Neuronal stem cell (in vitro differentiated cells): ENCODE results near the gene PLVAP.

ENCODE experiments used
- DNase-seq: peaks from one replicate; pipeline ENCODE4 v3.0.0-alpha.2; 2013; ENCODE audit warnings: low spot score
- H2AFZ ChIP-seq: one replicate; pipeline ENCODE4 v1.6.1; 2013; ENCODE audit warnings: mild to moderate bottlenecking, low read length, inconsistent platforms
- H2AK5ac ChIP-seq: 2 replicates; pipeline ENCODE4 v1.6.1; 2013; ENCODE audit warnings: low read depth, mild to moderate bottlenecking, inconsistent platforms, low read length, moderate library complexity, mixed read lengths
- H2BK120ac ChIP-seq: 2 replicates; pipeline ENCODE4 v1.6.1; 2013; ENCODE audit warnings: low read depth, mild to moderate bottlenecking, inconsistent platforms, low read length, moderate library complexity, mixed read lengths
- H2BK12ac ChIP-seq: one replicate; pipeline ENCODE4 v1.6.1; 2013; ENCODE audit warnings: low read length, inconsistent platforms
- H2BK15ac ChIP-seq: 2 replicates; pipeline ENCODE4 v1.6.1; 2013; ENCODE audit warnings: mild to moderate bottlenecking, low read length, inconsistent platforms, mixed read lengths
- H2BK5ac ChIP-seq: one replicate; pipeline ENCODE4 v1.6.1; 2013; ENCODE audit warnings: inconsistent platforms, mild to moderate bottlenecking, low read length, moderate library complexity
- H3K14ac ChIP-seq: one replicate; pipeline ENCODE4 v1.6.1; 2013; ENCODE audit warnings: low read length, inconsistent platforms
- H3K18ac ChIP-seq: 2 replicates; pipeline ENCODE4 v1.6.1; 2013; ENCODE audit warnings: low read length, inconsistent platforms
- H3K23ac ChIP-seq: 2 replicates; pipeline ENCODE4 v1.6.1; 2013; ENCODE audit warnings: low read depth, mild to moderate bottlenecking, mixed read lengths, low read length, inconsistent platforms; ENCODE audit not compliant: poor library complexity
- H3K27ac ChIP-seq: replicated peaks from 3 replicates; pipeline ENCODE4 v1.5.1; 2013; ENCODE audit warnings: low read length, inconsistent platforms
- H3K27me3 ChIP-seq, 3 experiments: 2 replicates each; pipeline ENCODE4 v1.6.1; 2013; ENCODE audit warnings: low read length in 3 of 3, mild to moderate bottlenecking in 2 of 3, inconsistent platforms in 1 of 3, low read depth in 1 of 3, mixed read lengths in 1 of 3, moderate library complexity in 1 of 3; ENCODE audit not compliant: control insufficient read depth in 3 of 3, insufficient read depth in 3 of 3
- H3K36me3 ChIP-seq, 2 donors: replicated peaks in 1 of 2; 2 replicates each; pipeline ENCODE4 v1.6.1; 2013; ENCODE audit warnings: low read length in 2 of 2; ENCODE audit not compliant: control insufficient read depth in 2 of 2, insufficient read depth in 2 of 2
- H3K4ac ChIP-seq: 2 replicates; pipeline ENCODE4 v1.6.1; 2013; ENCODE audit warnings: inconsistent platforms, mild to moderate bottlenecking, low read length, moderate library complexity
- H3K4me1 ChIP-seq, 2 donors: 1 replicate in 1 of 2; 2 replicates in 1 of 2; pipeline ENCODE4 v1.6.1; 2013; ENCODE audit warnings: low read length in 2 of 2, low read depth in 1 of 2; ENCODE audit not compliant: control insufficient read depth in 2 of 2, insufficient read depth in 1 of 2
- H3K4me2 ChIP-seq: one replicate; pipeline ENCODE4 v1.6.1; 2013; ENCODE audit warnings: mild to moderate bottlenecking, low read length, inconsistent platforms; ENCODE audit not compliant: insufficient read depth, poor library complexity, severe bottlenecking
- H3K4me3 ChIP-seq, 2 donors: 2 replicates each; pipeline ENCODE4 v1.5.1; 2013; ENCODE audit warnings: low read length in 2 of 2, mild to moderate bottlenecking in 2 of 2, inconsistent platforms in 1 of 2, moderate library complexity in 1 of 2
- H3K79me1 ChIP-seq: one replicate; pipeline ENCODE4 v1.6.1; 2013; ENCODE audit warnings: low read depth, mild to moderate bottlenecking, inconsistent platforms, low read length, moderate library complexity
- H3K9ac ChIP-seq: one replicate; pipeline ENCODE4 v1.6.1; 2013; ENCODE audit warnings: mild to moderate bottlenecking, low read depth, low read length, inconsistent platforms; ENCODE audit not compliant: poor library complexity
- H3K9me3 ChIP-seq, 2 donors: replicated peaks in 1 of 2; 2 replicates each; pipeline versions ENCODE3 to v1.6.1; 2013; ENCODE audit warnings: low read length in 2 of 2, mild to moderate bottlenecking in 2 of 2, inconsistent platforms in 1 of 2, low read depth in 1 of 2, mixed read lengths in 1 of 2, moderate library complexity in 1 of 2; ENCODE audit not compliant: control insufficient read depth in 2 of 2, insufficient read depth in 1 of 2
- H4K8ac ChIP-seq: one replicate; pipeline ENCODE4 v1.6.1; 2013; ENCODE audit warnings: low read depth, mild to moderate bottlenecking, inconsistent platforms, low read length, moderate library complexity
- H4K91ac ChIP-seq: one replicate; pipeline ENCODE4 v1.6.1; 2013; ENCODE audit warnings: low read length, low read depth, mild to moderate bottlenecking, inconsistent platforms; ENCODE audit not compliant: poor library complexity
- WGBS, 2 donors: extraction: QIAGEN DNeasy Blood & Tissue Kit; methylation state at CpG; one replicate each; pipeline ENCODE4 v1.1.7; 2013; ENCODE audit warnings: missing lambda C conversion rate in 2 of 2, mixed read lengths in 1 of 2; ENCODE audit not compliant: insufficient read length in 2 of 2, insufficient replicate concordance in 1 of 2; ENCODE audit errors: extremely low coverage in 2 of 2; 5-methylcytosine and 5-hydroxymethylcytosine counted together

PLVAP gene

GRCh38 chr19:17347877-17348276 is 29.3 kb downstream of the PLVAP start:
- H2BK120ac ChIP-seq: no peak overlapping the region
- no peak overlapping the region for H3K4me3 ChIP-seq
- DNase-seq: no peak

GRCh38 chr19:17347361-17347760 is 29.8 kb downstream of the PLVAP start:
- no peak overlapping the region for H3K23ac ChIP-seq
- no peak overlapping the region for H4K8ac ChIP-seq
- H3K9me3 ChIP-seq: no peaks in the 10 kb centered on the region
- H3K27me3 ChIP-seq: no peaks in the 10 kb centered on the region
- H3K4me2 ChIP-seq: no peak overlapping the region
- no peak overlapping the region for H2BK15ac ChIP-seq
- no peak overlapping the region for H2AFZ ChIP-seq
- no peak overlapping the region for H2BK12ac ChIP-seq
- peaks cover 2 to 4% of the 10 kb centered on the region in 2 donors for H3K4me1 ChIP-seq
- DNase-seq: no peak
- no peaks in the 10 kb centered on the region for H3K79me1 ChIP-seq
- H3K4ac ChIP-seq: no peak overlapping the region
- peak overlapping the region; percentile 36 for H2AK5ac ChIP-seq
- H3K9ac ChIP-seq: no peak overlapping the region
- no peak overlapping the region for H3K4me3 ChIP-seq
- no peak overlapping the region for H2BK120ac ChIP-seq
- peaks cover 0 to 6% of the 10 kb centered on the region in 2 donors for H3K36me3 ChIP-seq
- H4K91ac ChIP-seq: no peak overlapping the region
- no peak overlapping the region for H3K14ac ChIP-seq
- H3K27ac ChIP-seq: no peak overlapping the region
- H2BK5ac ChIP-seq: no peak overlapping the region
- WGBS, 2 donors: no CpG with 5 or more reads among the region's 6 CpGs
- H3K18ac ChIP-seq: no peak overlapping the region

More at GRCh38 chr19:17347877-17348276, 29.3 kb downstream of the PLVAP start:
- Histone ChIP-seq H3K9me3 (no peaks in the 10 kb centered on the region), H3K14ac (no peak overlapping the region), H3K4me1 (peaks cover 2 to 4% of the 10 kb centered on the region in 2 donors), H4K91ac (no peak overlapping the region), H2BK12ac (no peak overlapping the region), H2AK5ac (no peak overlapping the region), H4K8ac (no peak overlapping the region), H3K4me2 (no peak overlapping the region), H3K27ac (no peak overlapping the region), H3K36me3 (peaks cover 0 to 3% of the 10 kb centered on the region in 2 donors), H3K79me1 (no peaks in the 10 kb centered on the region), H3K18ac (no peak overlapping the region), H3K4ac (no peak overlapping the region), H3K9ac (no peak overlapping the region), H3K23ac (no peak overlapping the region), H2BK15ac (no peak overlapping the region), H2AFZ (no peak overlapping the region), H2BK5ac (no peak overlapping the region), H3K27me3 (no peaks in the 10 kb centered on the region)
- no CpG with 5 or more reads among the region's 2 CpGs for WGBS, 2 donors

- no CpG with 5 or more reads among the region's 24 CpGs for WGBS, 2 donors
- H2BK120ac ChIP-seq: no peak overlapping the region
- H3K4me1 ChIP-seq: peaks cover 2 to 4% of the 10 kb centered on the region in 2 donors
- H4K91ac ChIP-seq: no peak overlapping the region
- H3K4me3 ChIP-seq: no peak overlapping the region
- no peaks in the 10 kb centered on the region for H3K9me3 ChIP-seq
- no peak overlapping the region for H3K14ac ChIP-seq
- H3K27ac ChIP-seq: no peak overlapping the region
- H2BK12ac ChIP-seq: no peak overlapping the region
- H3K23ac ChIP-seq: no peak overlapping the region
- H2AFZ ChIP-seq: peak overlapping the region; percentile 32
- H2BK5ac ChIP-seq: no peak overlapping the region
- no peak overlapping the region for H2BK15ac ChIP-seq
- DNase-seq: peak; percentile 66
- H3K4me2 ChIP-seq: no peak overlapping the region
- H3K27me3 ChIP-seq: no peaks in the 10 kb centered on the region
- H3K18ac ChIP-seq: no peak overlapping the region
- no peak overlapping the region for H4K8ac ChIP-seq
- no peak overlapping the region for H3K4ac ChIP-seq
- peaks cover 6 to 16% of the 10 kb centered on the region in 2 donors for H3K36me3 ChIP-seq
- no peak overlapping the region for H2AK5ac ChIP-seq
- H3K9ac ChIP-seq: no peak overlapping the region
- H3K79me1 ChIP-seq: peaks cover 4% of the 10 kb centered on the region
Observed at GRCh38 chr19:17346109-17346671, 31.0 kb downstream of the PLVAP start.

- H3K4ac ChIP-seq: no peak overlapping the region
- H3K27ac ChIP-seq: no peak overlapping the region
- H2AK5ac ChIP-seq: no peak overlapping the region
- H2BK120ac ChIP-seq: no peak overlapping the region
- H3K4me3 ChIP-seq: no peak overlapping the region
- peaks cover 9 to 16% of the 10 kb centered on the region in 2 donors for H3K4me1 ChIP-seq
- peaks cover 9% of the 10 kb centered on the region for H3K79me1 ChIP-seq
- no peak overlapping the region for H2BK15ac ChIP-seq
- WGBS, 2 donors: no CpG with 5 or more reads among the region's 7 CpGs
- H3K27me3 ChIP-seq: no peaks in the 10 kb centered on the region
- H4K91ac ChIP-seq: no peak overlapping the region
- H3K9ac ChIP-seq: no peak overlapping the region
- no peak overlapping the region for H2BK5ac ChIP-seq
- H2AFZ ChIP-seq: no peak overlapping the region
- H3K4me2 ChIP-seq: no peak overlapping the region
- DNase-seq: no peak
- H3K36me3 ChIP-seq: peaks cover 19 to 30% of the 10 kb centered on the region in 2 donors
- no peak overlapping the region for H3K14ac ChIP-seq
- H3K18ac ChIP-seq: no peak overlapping the region
- no peak overlapping the region for H2BK12ac ChIP-seq
- H3K23ac ChIP-seq: peak overlapping the region; percentile 55
- no peaks in the 10 kb centered on the region for H3K9me3 ChIP-seq
- no peak overlapping the region for H4K8ac ChIP-seq
Observed at GRCh38 chr19:17341845-17342244, 35.3 kb downstream of the PLVAP start.
